AG09309 (cell line): ENCODE results near the gene CPNE4.

Experiments used
- DNase-seq: peaks from one replicate; pipeline ENCODE4 v3.0.0-alpha.2; 2010; ENCODE audit warnings: low read depth
- H3K4me3 ChIP-seq: 2 replicates; pipeline ENCODE4 v1.5.1; 2011; ENCODE audit warnings: mild to moderate bottlenecking, low read depth, low read length, moderate library complexity; ENCODE audit not compliant: control insufficient read depth
- CTCF ChIP-seq: IDR thresholded peaks from 2 replicates; pipeline ENCODE4 v1.5.1; 2011; ENCODE audit warnings: mild to moderate bottlenecking, low read depth, low read length, inconsistent platforms; ENCODE audit not compliant: insufficient read depth, control insufficient read depth; ENCODE audit errors: missing control alignments

Gene CPNE4

GRCh38 chr3:131586277-131586676, 448.5 kb downstream of the CPNE4 start:
- no peak overlapping the region for H3K4me3 ChIP-seq
- DNase-seq = no peak
- TF ChIP-seq CTCF = no peak

GRCh38 chr3:131582438-131582837, 452.4 kb downstream of the CPNE4 start:
- H3K4me3 ChIP-seq = no peak overlapping the region
- no peak for DNase-seq
- TF ChIP-seq CTCF = no peak

GRCh38 chr3:131568460-131568859, 466.4 kb downstream of the CPNE4 start:
- no peak for DNase-seq
- no peak overlapping the region for H3K4me3 ChIP-seq
- TF ChIP-seq CTCF = peak; percentile 11

- H3K4me3 ChIP-seq = no peak overlapping the region
- DNase-seq = no peak
- TF ChIP-seq CTCF = no peak
Measured at GRCh38 chr3:131564812-131565211, 470.0 kb downstream of the CPNE4 start.

GRCh38 chr3:131561511-131561910, 473.3 kb downstream of the CPNE4 start:
- TF ChIP-seq CTCF = no peak
- no peak for DNase-seq
- H3K4me3 ChIP-seq = no peak overlapping the region

- TF ChIP-seq CTCF = no peak
- DNase-seq = no peak
- no peak overlapping the region for H3K4me3 ChIP-seq
Measured at GRCh38 chr3:131560795-131561194, 474.0 kb downstream of the CPNE4 start.

- H3K4me3 ChIP-seq = no peak overlapping the region
- no peak for TF ChIP-seq CTCF
- no peak for DNase-seq
Measured at GRCh38 chr3:131555456-131555855, 479.4 kb downstream of the CPNE4 start.
